Inferior parietal cortex (tissue), 1 donor: Measurements from ENCODE around the gene AK8.
"Not testable (repeated sequence)": the region's sequence is repeated elsewhere in the genome, so short reads cannot be mapped to it uniquely, and the experiment has no call there.

Experiments used
- DNase-seq: peaks from one replicate; pipeline ENCODE4 v3.0.0-alpha.2; 2016; ENCODE audit errors: extremely low spot score

AK8 gene

GRCh38 chr9:132742821-132743311, 135.2 kb downstream of the AK8 start:
- DNase-seq: no peak

GRCh38 chr9:132740526-132741309, 137.4 kb downstream of the AK8 start:
- no peak for DNase-seq

- no peak for DNase-seq
These were observed 138.3 kb downstream of the AK8 start for GRCh38 chr9:132739710-132740310.

- peak; percentile 8 for DNase-seq
These were observed 144.7 kb downstream of the AK8 start for GRCh38 chr9:132733260-132733815.

- DNase-seq: peak; percentile 4
These were observed 145.5 kb downstream of the AK8 start for GRCh38 chr9:132732326-132733259.

GRCh38 chr9:132731230-132731629, 146.9 kb downstream of the AK8 start:
- no peak for DNase-seq

GRCh38 chr9:132730054-132731033, 147.7 kb downstream of the AK8 start:
- DNase-seq: no peak

GRCh38 chr9:132729235-132729890, 148.7 kb downstream of the AK8 start:
- no peak for DNase-seq

GRCh38 chr9:132728497-132728896, 149.6 kb downstream of the AK8 start:
- no peak for DNase-seq

GRCh38 chr9:132728071-132728470, 150.0 kb downstream of the AK8 start:
- no peak for DNase-seq

- DNase-seq: no peak
These were observed 151.4 kb downstream of the AK8 start for GRCh38 chr9:132726576-132727130.

- DNase-seq: no peak
These were observed 152.8 kb downstream of the AK8 start for GRCh38 chr9:132725306-132725705.

- no peak for DNase-seq
These were observed 154.3 kb downstream of the AK8 start for GRCh38 chr9:132723809-132724208.

- no peak for DNase-seq
These were observed 155.5 kb downstream of the AK8 start for GRCh38 chr9:132722564-132723065.

GRCh38 chr9:132721661-132722060, 156.4 kb downstream of the AK8 start:
- DNase-seq: no peak

GRCh38 chr9:132718381-132718928, 159.6 kb downstream of the AK8 start:
- not testable (repeated sequence) for DNase-seq

- DNase-seq: no peak
These were observed 160.6 kb downstream of the AK8 start for GRCh38 chr9:132717326-132717945.

- no peak for DNase-seq
These were observed 162.1 kb downstream of the AK8 start for GRCh38 chr9:132716007-132716406.

GRCh38 chr9:132712753-132713152, 165.3 kb downstream of the AK8 start:
- no peak for DNase-seq
